ENCODE data around the gene WDR18. TPM values are rescaled to one million over a fixed set of nuclear protein-coding genes. Genes with fewer than 3 reads are reported as not detected.

The WDR18 gene
- total and polyA plus RNA-seq, 2 donors from 2014 or later = 40.3 to 77.2 TPM

DNA sequence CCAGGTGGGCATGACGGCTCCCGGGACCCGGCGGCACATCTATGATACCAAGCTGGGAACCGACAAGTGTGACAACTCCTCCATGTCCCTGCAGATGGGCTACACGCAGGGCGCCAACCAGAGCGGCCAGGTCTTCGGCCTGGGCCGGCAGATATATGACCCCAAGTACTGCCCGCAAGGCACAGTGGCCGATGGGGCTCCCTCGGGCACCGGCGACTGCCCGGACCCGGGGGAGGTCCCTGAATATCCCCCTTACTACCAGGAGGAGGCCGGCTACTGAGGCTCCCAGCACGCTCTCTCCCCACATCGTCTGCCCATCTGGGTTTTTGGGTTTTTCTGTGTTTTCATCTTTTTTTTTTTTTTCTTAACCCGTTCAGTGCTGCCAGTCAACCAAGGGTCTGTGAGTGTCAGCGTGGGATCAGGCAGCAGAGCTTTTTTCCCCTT lies 53.5 kb downstream of the WDR18 start:
- intact Hi-C loops (cut with DNase I) = no loop called here
- H3K27ac ChIP-seq (ENCODE audit: low read depth in 2 of 2, low read length in 2 of 2) = peak overlapping the region in 1 of 2 donors; percentile 1
- H3K4me3 ChIP-seq (ENCODE audit: low read length in 3 of 3) = no peak overlapping the region
- no peaks in the 10 kb centered on the region for H3K27me3 ChIP-seq (ENCODE audit: control insufficient read depth, insufficient read depth, low read length)
- FAIRE-seq (no peak), DNase-seq (peak in 1 of 5 donors; percentile 75)
- H3K36me3 ChIP-seq (ENCODE audit: control insufficient read depth in 2 of 3, insufficient read depth in 3 of 3, low read length in 3 of 3) = peaks cover 0 to 2% (median 0%) of the 10 kb centered on the region in 3 donors
- no peaks in the 10 kb centered on the region for H3K9me3 ChIP-seq (ENCODE audit: control insufficient read depth in 2 of 3, insufficient read depth in 1 of 3, low read length in 3 of 3)
- H3K9ac ChIP-seq (ENCODE audit: low read length in 3 of 3) = no peak overlapping the region
- peaks cover 0 to 19% (median 9%) of the 10 kb centered on the region in 3 donors for H3K4me1 ChIP-seq (ENCODE audit: control insufficient read depth in 2 of 3, insufficient read depth in 2 of 3, low read depth in 1 of 3, low read length in 3 of 3)
- TF ChIP-seq, protein P1, sequence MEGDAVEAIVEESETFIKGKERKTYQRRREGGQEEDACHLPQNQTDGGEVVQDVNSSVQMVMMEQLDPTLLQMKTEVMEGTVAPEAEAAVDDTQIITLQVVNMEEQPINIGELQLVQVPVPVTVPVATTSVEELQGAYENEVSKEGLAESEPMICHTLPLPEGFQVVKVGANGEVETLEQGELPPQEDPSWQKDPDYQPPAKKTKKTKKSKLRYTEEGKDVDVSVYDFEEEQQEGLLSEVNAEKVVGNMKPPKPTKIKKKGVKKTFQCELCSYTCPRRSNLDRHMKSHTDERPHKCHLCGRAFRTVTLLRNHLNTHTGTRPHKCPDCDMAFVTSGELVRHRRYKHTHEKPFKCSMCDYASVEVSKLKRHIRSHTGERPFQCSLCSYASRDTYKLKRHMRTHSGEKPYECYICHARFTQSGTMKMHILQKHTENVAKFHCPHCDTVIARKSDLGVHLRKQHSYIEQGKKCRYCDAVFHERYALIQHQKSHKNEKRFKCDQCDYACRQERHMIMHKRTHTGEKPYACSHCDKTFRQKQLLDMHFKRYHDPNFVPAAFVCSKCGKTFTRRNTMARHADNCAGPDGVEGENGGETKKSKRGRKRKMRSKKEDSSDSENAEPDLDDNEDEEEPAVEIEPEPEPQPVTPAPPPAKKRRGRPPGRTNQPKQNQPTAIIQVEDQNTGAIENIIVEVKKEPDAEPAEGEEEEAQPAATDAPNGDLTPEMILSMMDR (IDR thresholded peaks at IDR 0.05; ENCODE audit: borderline replicate concordance, extremely low read depth, insufficient read depth) = no peak

DNA sequence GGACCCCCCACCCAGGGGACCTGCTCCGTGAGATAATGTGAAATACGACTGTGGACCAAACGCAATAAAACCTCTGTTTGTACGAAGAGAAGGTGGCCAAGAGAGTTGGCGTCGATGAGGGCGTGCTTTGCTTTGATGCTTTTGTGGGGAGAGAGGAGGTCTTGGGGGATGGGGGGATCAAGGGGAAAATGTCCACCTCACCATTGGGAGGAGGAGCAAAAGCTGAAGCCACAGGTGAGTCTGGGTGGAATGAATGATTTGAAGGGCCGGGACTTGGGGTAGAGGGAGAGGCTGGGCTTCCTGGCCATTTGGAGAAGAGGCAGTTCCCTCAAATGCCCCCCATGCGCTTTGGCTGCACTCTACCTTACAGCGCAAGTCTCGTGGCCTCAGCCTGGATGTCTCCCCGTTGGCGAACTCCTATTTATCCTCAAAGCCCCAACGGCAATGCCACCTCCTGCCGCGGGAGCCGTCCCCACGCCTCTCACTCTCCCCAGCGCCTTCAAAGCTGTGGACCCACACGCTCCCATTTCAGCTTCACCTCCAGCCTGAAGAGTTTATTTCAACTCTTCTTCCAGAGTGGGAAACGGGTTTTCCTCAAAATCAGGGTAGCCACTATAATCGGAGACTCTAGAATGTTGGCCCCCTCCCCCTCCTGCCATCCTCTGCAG lies 55.0 kb downstream of the WDR18 start:
- TF ChIP-seq, protein P1 (IDR thresholded peaks at IDR 0.05; ENCODE audit: borderline replicate concordance, extremely low read depth, insufficient read depth) = no peak
- no peaks in the 10 kb centered on the region for H3K9me3 ChIP-seq (ENCODE audit: control insufficient read depth in 2 of 3, insufficient read depth in 1 of 3, low read length in 3 of 3)
- FAIRE-seq (no peak), DNase-seq (no peak)
- no peak overlapping the region for H3K27ac ChIP-seq (ENCODE audit: low read depth in 2 of 2, low read length in 2 of 2)
- intact Hi-C loops (cut with DNase I) = no loop called here
- peaks cover 0 to 19% (median 9%) of the 10 kb centered on the region in 3 donors for H3K4me1 ChIP-seq (ENCODE audit: control insufficient read depth in 2 of 3, insufficient read depth in 2 of 3, low read depth in 1 of 3, low read length in 3 of 3)
- H3K36me3 ChIP-seq (ENCODE audit: control insufficient read depth in 2 of 3, insufficient read depth in 3 of 3, low read length in 3 of 3) = no peaks in the 10 kb centered on the region
- H3K4me3 ChIP-seq (ENCODE audit: low read length in 3 of 3) = peak overlapping the region in 1 of 3 donors; percentile 74
- no peaks in the 10 kb centered on the region for H3K27me3 ChIP-seq (ENCODE audit: control insufficient read depth, insufficient read depth, low read length)
- H3K9ac ChIP-seq (ENCODE audit: low read length in 3 of 3) = no peak overlapping the region

DNA sequence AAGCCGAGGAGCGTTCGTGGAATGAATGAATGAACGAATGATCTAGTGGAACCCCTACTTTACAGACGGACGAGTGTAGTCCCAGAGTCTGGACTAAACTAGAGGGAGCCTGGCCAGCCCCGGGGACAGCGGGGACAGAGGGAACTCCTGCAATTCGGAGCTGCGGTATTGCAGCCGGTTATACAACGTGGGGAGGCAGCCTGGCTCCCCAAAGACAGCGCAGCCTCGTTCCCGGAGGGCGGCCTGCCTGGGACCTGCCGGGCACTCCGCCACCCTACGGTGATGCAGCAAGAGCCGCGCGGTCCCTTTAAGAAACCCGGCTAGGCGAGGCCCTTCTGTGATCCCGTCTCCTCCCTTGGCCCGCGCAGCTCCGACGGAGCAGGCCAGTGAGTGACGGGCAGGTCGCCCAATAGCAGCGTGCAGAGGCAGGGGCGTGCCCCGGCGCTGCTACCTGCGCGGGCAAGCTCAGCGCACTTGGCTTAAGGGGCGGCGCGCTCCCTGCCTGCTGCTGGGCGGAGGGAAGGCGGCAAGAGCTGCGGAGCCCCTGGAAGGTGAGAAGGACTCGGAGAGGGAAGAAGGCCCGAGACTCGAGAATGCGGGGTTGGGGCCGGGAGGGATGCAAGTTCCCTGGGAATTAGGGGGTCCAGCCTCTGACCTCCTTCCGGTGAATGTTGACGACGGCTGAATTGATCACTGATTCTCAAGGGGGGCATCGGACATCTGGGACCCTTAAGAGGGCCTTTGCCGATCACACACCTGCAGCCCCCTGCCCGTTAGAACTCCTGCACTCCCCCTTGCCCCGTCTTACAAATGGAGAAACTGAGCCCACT lies 55.7 kb downstream of the WDR18 start, which contains the start of gene ABCA7:
ABCA7 (plus strand) TSS at position 462 of the 830 bp plus-strand sequence. CDS start 1,255 bp downstream, outside the sequence.
- Histone ChIP-seq H3K9ac (ENCODE audit: low read length in 3 of 3) (peak within 1 kb of the TSS; percentile 26 to 71 (median 27)), H3K27ac (ENCODE audit: low read depth in 2 of 2, low read length in 2 of 2) (peak within 1 kb of the TSS in 1 of 2 donors; percentile 43), H3K4me3 (ENCODE audit: low read length in 3 of 3) (peak within 1 kb of the TSS; percentile 46 to 74 (median 51)), H3K27me3 (ENCODE audit: control insufficient read depth, insufficient read depth, low read length) (no peaks in the 10 kb centered on the region), H3K36me3 (ENCODE audit: control insufficient read depth in 2 of 3, insufficient read depth in 3 of 3, low read length in 3 of 3) (no peaks in the 10 kb centered on the region), H3K9me3 (ENCODE audit: control insufficient read depth in 2 of 3, insufficient read depth in 1 of 3, low read length in 3 of 3) (no peaks in the 10 kb centered on the region), H3K4me1 (ENCODE audit: control insufficient read depth in 2 of 3, insufficient read depth in 2 of 3, low read depth in 1 of 3, low read length in 3 of 3) (peaks cover 0 to 19% (median 9%) of the 10 kb centered on the region in 3 donors)
- intact Hi-C loops (cut with DNase I) = no loop called here
- TF ChIP-seq, protein P1 (IDR thresholded peaks at IDR 0.05; ENCODE audit: borderline replicate concordance, extremely low read depth, insufficient read depth) = peak; percentile 17
- peak; percentile 98 to 99 (median 99) for DNase-seq
- no peak for FAIRE-seq
